Mammary epithelial cell (primary cell): ENCODE data around the gene RIMKLA.

Experiments
- EZH2 ChIP-seq: IDR thresholded peaks from 2 replicates; pipeline ENCODE4 v1.6.1; 2012; ENCODE audit warnings: low read length, inconsistent platforms, borderline replicate concordance
- TF ChIP-seq, protein P1 (sequence below), 2 donors: IDR thresholded peaks in 1 of 2; conservative IDR thresholded peaks in 1 of 2; 2 replicates each; pipeline ENCODE4 v1.5.1; 2011 to 2012; ENCODE audit warnings: inconsistent platforms in 2 of 2, low read length in 2 of 2, mild to moderate bottlenecking in 2 of 2, control low read depth in 1 of 2, low read depth in 1 of 2; ENCODE audit not compliant: insufficient read depth in 1 of 2; ENCODE audit errors: extremely low read depth in 1 of 2

- TF ChIP-seq, protein P1, sequence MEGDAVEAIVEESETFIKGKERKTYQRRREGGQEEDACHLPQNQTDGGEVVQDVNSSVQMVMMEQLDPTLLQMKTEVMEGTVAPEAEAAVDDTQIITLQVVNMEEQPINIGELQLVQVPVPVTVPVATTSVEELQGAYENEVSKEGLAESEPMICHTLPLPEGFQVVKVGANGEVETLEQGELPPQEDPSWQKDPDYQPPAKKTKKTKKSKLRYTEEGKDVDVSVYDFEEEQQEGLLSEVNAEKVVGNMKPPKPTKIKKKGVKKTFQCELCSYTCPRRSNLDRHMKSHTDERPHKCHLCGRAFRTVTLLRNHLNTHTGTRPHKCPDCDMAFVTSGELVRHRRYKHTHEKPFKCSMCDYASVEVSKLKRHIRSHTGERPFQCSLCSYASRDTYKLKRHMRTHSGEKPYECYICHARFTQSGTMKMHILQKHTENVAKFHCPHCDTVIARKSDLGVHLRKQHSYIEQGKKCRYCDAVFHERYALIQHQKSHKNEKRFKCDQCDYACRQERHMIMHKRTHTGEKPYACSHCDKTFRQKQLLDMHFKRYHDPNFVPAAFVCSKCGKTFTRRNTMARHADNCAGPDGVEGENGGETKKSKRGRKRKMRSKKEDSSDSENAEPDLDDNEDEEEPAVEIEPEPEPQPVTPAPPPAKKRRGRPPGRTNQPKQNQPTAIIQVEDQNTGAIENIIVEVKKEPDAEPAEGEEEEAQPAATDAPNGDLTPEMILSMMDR (conservative IDR thresholded peaks at IDR 0.05 in 1 of 2, IDR thresholded peaks at IDR 0.05 in 1 of 2; ENCODE audit: extremely low read depth in 1 of 2, insufficient read depth in 1 of 2, low read depth in 1 of 2, low read length in 2 of 2), result no peak
- TF ChIP-seq EZH2, result no peak
These were observed 49.0 kb downstream of the RIMKLA start for GRCh38 chr1:42429603-42430002.
